ENCODE results near the gene SLC25A33. TPM values are rescaled to one million over a fixed set of nuclear protein-coding genes. Genes with fewer than 3 reads are reported as not detected.

The SLC25A33 gene
- total RNA-seq, 1 experiment from 2014 or later = 14.1 TPM

DNA sequence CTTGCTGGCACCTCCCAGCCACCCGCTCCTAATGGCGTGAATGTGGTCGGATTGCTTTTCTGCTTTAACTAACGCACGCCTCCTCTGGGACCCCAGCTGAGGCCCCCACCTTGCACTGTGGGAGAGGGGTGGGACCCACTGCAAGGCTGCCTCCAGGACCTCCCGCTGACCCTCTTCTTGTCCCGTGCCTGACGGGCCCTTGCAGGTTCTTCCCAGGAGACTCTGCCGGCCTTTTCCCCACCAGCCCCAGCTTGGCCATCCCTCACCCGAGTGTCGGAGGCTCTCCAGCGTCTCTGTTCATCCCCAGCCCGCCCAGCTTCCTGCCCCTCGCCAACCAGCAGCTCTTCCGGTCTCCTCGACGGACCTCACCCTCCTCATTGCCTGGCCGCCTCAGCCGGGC lies 68.1 kb downstream of the SLC25A33 start:
- H3K36me3 ChIP-seq (ENCODE audit: insufficient read depth, low read length, poor library complexity, severe bottlenecking) = peaks cover 57% of the 10 kb centered on the region
- no peak for TF ChIP-seq EZH2 (IDR thresholded peaks at IDR 0.05; ENCODE audit: borderline replicate concordance, low read depth, low read length, poor library complexity, severe bottlenecking)
- TF ChIP-seq, protein P1, sequence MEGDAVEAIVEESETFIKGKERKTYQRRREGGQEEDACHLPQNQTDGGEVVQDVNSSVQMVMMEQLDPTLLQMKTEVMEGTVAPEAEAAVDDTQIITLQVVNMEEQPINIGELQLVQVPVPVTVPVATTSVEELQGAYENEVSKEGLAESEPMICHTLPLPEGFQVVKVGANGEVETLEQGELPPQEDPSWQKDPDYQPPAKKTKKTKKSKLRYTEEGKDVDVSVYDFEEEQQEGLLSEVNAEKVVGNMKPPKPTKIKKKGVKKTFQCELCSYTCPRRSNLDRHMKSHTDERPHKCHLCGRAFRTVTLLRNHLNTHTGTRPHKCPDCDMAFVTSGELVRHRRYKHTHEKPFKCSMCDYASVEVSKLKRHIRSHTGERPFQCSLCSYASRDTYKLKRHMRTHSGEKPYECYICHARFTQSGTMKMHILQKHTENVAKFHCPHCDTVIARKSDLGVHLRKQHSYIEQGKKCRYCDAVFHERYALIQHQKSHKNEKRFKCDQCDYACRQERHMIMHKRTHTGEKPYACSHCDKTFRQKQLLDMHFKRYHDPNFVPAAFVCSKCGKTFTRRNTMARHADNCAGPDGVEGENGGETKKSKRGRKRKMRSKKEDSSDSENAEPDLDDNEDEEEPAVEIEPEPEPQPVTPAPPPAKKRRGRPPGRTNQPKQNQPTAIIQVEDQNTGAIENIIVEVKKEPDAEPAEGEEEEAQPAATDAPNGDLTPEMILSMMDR (conservative IDR thresholded peaks at IDR 0.05; ENCODE audit: low read depth, low read length) = no peak
- H3K9me3 ChIP-seq (ENCODE audit: low read depth, low read length, poor library complexity, severe bottlenecking) = no peaks in the 10 kb centered on the region
- no TSS peak for BruUV-seq (replicated peaks)
- no peak overlapping the region for H3K4me3 ChIP-seq (ENCODE audit: low read depth, low read length, poor library complexity, severe bottlenecking)
- CTCF ChIA-PET = no interaction called here
- no peak overlapping the region for H3K27ac ChIP-seq (ENCODE audit: low read depth, low read length, poor library complexity, severe bottlenecking)
- POLR2A ChIA-PET (ENCODE audit: low non-redundant PET) = no interaction called here
- intact Hi-C loops (cut with micrococcal nuclease; ENCODE audit: unreplicated experiment) = no loop called here
- DNase-seq (ENCODE audit: low spot score) = no peak
- H3K27me3 ChIP-seq (replicated peaks; ENCODE audit: insufficient read depth, low read depth, low read length, poor library complexity) = no peaks in the 10 kb centered on the region
- H3K4me1 ChIP-seq (ENCODE audit: insufficient read depth, low read length, poor library complexity, severe bottlenecking) = no peaks in the 10 kb centered on the region

DNA sequence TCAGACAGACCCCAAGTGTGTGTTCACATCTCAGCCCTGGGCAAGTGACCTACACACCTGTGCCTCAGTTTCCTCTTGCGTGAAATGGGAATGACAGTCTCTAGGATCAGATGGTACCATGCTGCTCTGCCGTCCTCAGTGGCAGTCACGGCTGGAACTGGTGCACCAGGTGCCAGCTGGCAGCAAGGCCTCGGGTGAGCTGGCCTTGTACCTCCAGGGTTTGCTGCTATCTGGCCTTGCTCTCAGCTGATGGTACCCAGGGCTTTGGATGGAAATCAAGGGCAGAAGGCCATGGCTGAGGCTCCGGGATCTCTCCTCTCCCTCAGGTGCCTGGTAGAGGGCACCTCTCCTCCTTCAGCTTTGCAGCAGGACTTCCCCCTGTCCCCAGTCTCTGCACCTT lies 70.7 kb downstream of the SLC25A33 start:
- TF ChIP-seq EZH2 (IDR thresholded peaks at IDR 0.05; ENCODE audit: borderline replicate concordance, low read depth, low read length, poor library complexity, severe bottlenecking) = no peak
- TF ChIP-seq, protein P1 (conservative IDR thresholded peaks at IDR 0.05; ENCODE audit: low read depth, low read length) = no peak
- ChIA-PET POLR2A (ENCODE audit: low non-redundant PET) (no interaction called here), CTCF (interaction anchor here (0.5 kb wide), 1 partner anchor 139 kb away, joined by 3 read pairs; no protein-coding TSS in a partner anchor)
- no TSS peak for BruUV-seq (replicated peaks)
- Histone ChIP-seq H3K36me3 (ENCODE audit: insufficient read depth, low read length, poor library complexity, severe bottlenecking) (peaks cover 51% of the 10 kb centered on the region), H3K4me1 (ENCODE audit: insufficient read depth, low read length, poor library complexity, severe bottlenecking) (no peaks in the 10 kb centered on the region), H3K27ac (ENCODE audit: low read depth, low read length, poor library complexity, severe bottlenecking) (no peak overlapping the region), H3K27me3 (replicated peaks; ENCODE audit: insufficient read depth, low read depth, low read length, poor library complexity) (no peaks in the 10 kb centered on the region), H3K9me3 (ENCODE audit: low read depth, low read length, poor library complexity, severe bottlenecking) (no peaks in the 10 kb centered on the region), H3K4me3 (ENCODE audit: low read depth, low read length, poor library complexity, severe bottlenecking) (no peak overlapping the region)
- intact Hi-C loops (cut with micrococcal nuclease; ENCODE audit: unreplicated experiment) = no loop called here
- DNase-seq (ENCODE audit: low spot score) = no peak

DNA sequence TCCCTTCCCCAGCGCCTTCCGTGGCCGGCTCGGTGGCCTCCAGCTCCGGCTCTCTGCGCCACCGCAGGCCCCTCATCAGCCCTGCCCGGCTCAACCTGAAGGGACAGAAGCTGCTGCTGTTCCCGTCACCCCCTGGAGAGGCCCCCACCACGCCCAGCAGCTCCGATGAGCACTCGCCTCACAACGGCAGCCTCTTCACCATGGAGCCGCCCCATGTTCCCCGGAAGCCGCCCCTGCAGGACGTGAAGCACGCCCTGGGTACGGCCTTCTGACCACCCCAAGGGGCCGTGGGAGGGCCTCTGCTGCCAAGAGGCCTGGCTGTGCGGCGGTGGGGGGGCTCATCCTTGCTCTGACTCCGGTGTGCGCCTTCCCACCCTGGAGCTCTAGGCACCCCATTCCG lies 71.3 kb downstream of the SLC25A33 start:
- ChIA-PET POLR2A (ENCODE audit: low non-redundant PET) (no interaction called here), CTCF (interaction anchor here (0.5 kb wide), 1 partner anchor 140 kb away, joined by 3 read pairs; no protein-coding TSS in a partner anchor)
- no TSS peak for BruUV-seq (replicated peaks)
- no peak for TF ChIP-seq EZH2 (IDR thresholded peaks at IDR 0.05; ENCODE audit: borderline replicate concordance, low read depth, low read length, poor library complexity, severe bottlenecking)
- TF ChIP-seq, protein P1 (conservative IDR thresholded peaks at IDR 0.05; ENCODE audit: low read depth, low read length) = no peak
- Histone ChIP-seq H3K4me1 (ENCODE audit: insufficient read depth, low read length, poor library complexity, severe bottlenecking) (no peaks in the 10 kb centered on the region), H3K27me3 (replicated peaks; ENCODE audit: insufficient read depth, low read depth, low read length, poor library complexity) (no peaks in the 10 kb centered on the region), H3K36me3 (ENCODE audit: insufficient read depth, low read length, poor library complexity, severe bottlenecking) (peaks cover 51% of the 10 kb centered on the region), H3K27ac (ENCODE audit: low read depth, low read length, poor library complexity, severe bottlenecking) (no peak overlapping the region), H3K9me3 (ENCODE audit: low read depth, low read length, poor library complexity, severe bottlenecking) (no peaks in the 10 kb centered on the region), H3K4me3 (ENCODE audit: low read depth, low read length, poor library complexity, severe bottlenecking) (no peak overlapping the region)
- intact Hi-C loops (cut with micrococcal nuclease; ENCODE audit: unreplicated experiment) = no loop called here
- no peak for DNase-seq (ENCODE audit: low spot score)

Measured in A673 (cell line).